Psoas muscle (tissue), 8 donors: ENCODE data around the gene SIRT3. TPM values are rescaled to one million over a fixed set of nuclear protein-coding genes. Genes with fewer than 3 reads are reported as not detected.
A peak's percentile ranks its signal among the peaks of the same experiment; 100 is the strongest.
"Not testable (repeated sequence)": the region's sequence is repeated elsewhere in the genome, so short reads cannot be mapped to it uniquely, and the experiment has no call there.

Experiments used
- ATAC-seq, 4 donors: fragments of 200-7000 bp; cut with Tn5 transposase; one replicate each; pipeline ENCODE4 v1.9.1; 2020; ENCODE audit warnings: moderate library complexity in 3 of 4, mild to moderate bottlenecking in 2 of 4
- DNase-seq, 2 donors: peaks; one replicate each; pipeline ENCODE4 v3.0.0-alpha.2; 2020
- H3K27ac ChIP-seq: fragments of 200-600 bp; one replicate; pipeline ENCODE4 v1.8.0; 2022
- H3K27me3 ChIP-seq, 3 donors: fragments of 200-600 bp in 1 of 3; one replicate each; pipeline versions ENCODE4 v1.6.1 to v1.8.0; 2013 to 2022; ENCODE audit warnings: low read length in 2 of 3, mild to moderate bottlenecking in 2 of 3, moderate library complexity in 1 of 3; ENCODE audit not compliant: insufficient read depth in 3 of 3
- H3K36me3 ChIP-seq, 2 donors: fragments of 200-600 bp in 1 of 2; one replicate each; pipeline versions ENCODE4 v1.6.1 to v1.8.0; 2013 to 2022; ENCODE audit warnings: low read depth in 1 of 2, mild to moderate bottlenecking in 1 of 2, moderate library complexity in 1 of 2; ENCODE audit not compliant: insufficient read depth in 1 of 2
- H3K4me1 ChIP-seq: fragments of 200-600 bp; one replicate; pipeline ENCODE4 v1.8.0; 2022
- H3K4me3 ChIP-seq: fragments of 200-600 bp; one replicate; pipeline ENCODE4 v1.8.0; 2022; ENCODE audit warnings: mild to moderate bottlenecking
- H3K9me3 ChIP-seq: fragments of 200-600 bp; one replicate; pipeline ENCODE4 v1.8.0; 2022
- WGBS, 3 donors: extraction: QIAGEN DNeasy Blood & Tissue Kit; methylation state at CpG; one replicate each; pipeline versions ENCODE4 v1.1.6 to v1.1.7; 2013; 5-methylcytosine and 5-hydroxymethylcytosine counted together
- intact Hi-C, 2 donors: fragments of 100-400 bp; cut with DNase I; formaldehyde crosslinking; loops; one replicate each; pipeline versions ENCODE4 v1.11.0 to v1.14.2; 2022
- polyA plus RNA-seq, 3 donors: library from polyadenylated mRNA; stranded (reverse); fragments of 200-250 nt; gene quantifications; one replicate each; pipeline ENCODE4 v1.2.3, GENCODE V29; 2013
- total RNA-seq, 4 donors: library from RNA; stranded (reverse); fragmentation: NEBNext Ultra II Directional in 2 of 4; extraction: Animal tissue kit (Norgen Biotek cat#: 25700) in 2 of 4; gene quantifications; one replicate each; pipeline versions ENCODE4 v1.2.1 to v1.2.4, GENCODE V29; 2021 to 2023
- TF ChIP-seq, protein P1 (sequence below): fragments of 200-600 bp; IDR thresholded peaks from one replicate; pipeline ENCODE4 v1.8.0; 2022; ENCODE audit warnings: antibody characterized with exemption
- donor health status: healthy with polysubstance abuse.
- donor health status: DM: no; HTN: no; CAD: no; lungs with moderate emphysema.
- donor health status: Bipolar disorder and iron deficiency.
- donor health status: healthy.
- donor health status: DM: yes; HTN: yes; CAD: no.
- donor health status: DM: no; HTN: no; CAD: no.
- donor health status: DM: no; HTN: no; CAD: no.
- donor health status: DM: yes; HTN: yes; CAD: no.

The SIRT3 gene
- total and polyA plus RNA-seq, 7 donors: 10.4 to 23.2 (median 15.0) TPM

DNA sequence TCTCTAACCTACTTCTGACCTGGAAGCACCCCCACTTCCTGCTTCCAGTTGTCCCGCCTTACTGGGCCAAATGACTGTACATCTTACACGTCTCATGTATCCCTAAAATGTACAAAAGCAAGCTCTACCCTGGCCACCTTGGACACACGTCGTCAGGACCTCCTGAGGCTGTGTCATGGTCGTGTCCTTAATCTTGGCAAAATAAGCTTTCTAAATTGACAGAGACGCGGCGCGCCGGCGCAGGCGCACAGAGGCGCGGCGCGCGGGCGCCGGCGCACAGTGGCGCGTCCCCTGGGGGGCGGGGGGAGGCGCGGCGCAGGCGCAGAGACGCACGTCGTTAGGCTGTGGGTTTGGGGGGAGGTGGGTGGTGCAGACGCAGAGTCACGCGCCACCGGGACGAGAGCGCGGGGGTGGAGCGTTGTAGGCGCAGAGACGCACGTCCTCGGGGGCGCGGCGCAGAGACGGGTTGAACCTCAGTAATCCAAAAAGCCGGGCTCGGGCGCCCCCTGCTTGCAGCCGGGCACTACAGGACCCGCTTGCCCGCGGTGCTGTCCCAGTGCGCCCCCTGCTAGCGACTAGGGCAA lies 46.9 kb downstream of the SIRT3 start:
- ATAC-seq: peak; percentile 39 to 57 (median 46)
- intact Hi-C loops: not testable (repeated sequence)

DNA sequence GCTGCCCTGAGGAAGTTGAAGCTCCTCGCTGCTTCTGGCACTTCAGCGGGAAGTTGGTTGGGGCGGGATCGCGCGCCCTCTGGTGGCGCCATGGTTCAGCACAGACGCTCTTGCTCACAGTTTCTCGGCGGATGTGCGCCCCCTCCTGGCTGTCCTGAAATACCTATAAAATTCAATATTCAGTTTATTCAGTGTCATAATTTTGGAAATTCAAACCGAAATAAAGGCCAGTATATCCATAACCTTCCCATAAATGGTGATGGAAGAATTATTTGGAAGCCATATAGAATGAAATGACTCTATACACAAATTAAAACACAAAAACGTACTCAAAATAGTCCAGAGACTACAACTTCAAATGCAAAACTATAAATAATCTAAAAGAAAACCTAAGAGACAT lies 55.9 kb downstream of the SIRT3 start:
- H3K9me3 ChIP-seq, H3K4me1 ChIP-seq, DNase-seq, H3K36me3 ChIP-seq, H3K27ac ChIP-seq, ATAC-seq, H3K4me3 ChIP-seq, intact Hi-C loops, H3K27me3 ChIP-seq: not testable (repeated sequence)
- 0% methylated on average over 1 of the region's 13 CpGs; no CpG with 5 or more reads in 1 of the 3 donors for WGBS, 3 donors
- TF ChIP-seq, protein P1, sequence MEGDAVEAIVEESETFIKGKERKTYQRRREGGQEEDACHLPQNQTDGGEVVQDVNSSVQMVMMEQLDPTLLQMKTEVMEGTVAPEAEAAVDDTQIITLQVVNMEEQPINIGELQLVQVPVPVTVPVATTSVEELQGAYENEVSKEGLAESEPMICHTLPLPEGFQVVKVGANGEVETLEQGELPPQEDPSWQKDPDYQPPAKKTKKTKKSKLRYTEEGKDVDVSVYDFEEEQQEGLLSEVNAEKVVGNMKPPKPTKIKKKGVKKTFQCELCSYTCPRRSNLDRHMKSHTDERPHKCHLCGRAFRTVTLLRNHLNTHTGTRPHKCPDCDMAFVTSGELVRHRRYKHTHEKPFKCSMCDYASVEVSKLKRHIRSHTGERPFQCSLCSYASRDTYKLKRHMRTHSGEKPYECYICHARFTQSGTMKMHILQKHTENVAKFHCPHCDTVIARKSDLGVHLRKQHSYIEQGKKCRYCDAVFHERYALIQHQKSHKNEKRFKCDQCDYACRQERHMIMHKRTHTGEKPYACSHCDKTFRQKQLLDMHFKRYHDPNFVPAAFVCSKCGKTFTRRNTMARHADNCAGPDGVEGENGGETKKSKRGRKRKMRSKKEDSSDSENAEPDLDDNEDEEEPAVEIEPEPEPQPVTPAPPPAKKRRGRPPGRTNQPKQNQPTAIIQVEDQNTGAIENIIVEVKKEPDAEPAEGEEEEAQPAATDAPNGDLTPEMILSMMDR: peak; percentile 35

More for the DNA sequence above, 46.9 kb downstream of the SIRT3 start:
- WGBS, 3 donors: 79 to 80% (median 79%) methylated on average over 34 to 40 of the region's 55 CpGs
- H3K36me3 ChIP-seq, H3K4me1 ChIP-seq, H3K9me3 ChIP-seq, H3K27ac ChIP-seq, H3K27me3 ChIP-seq, H3K4me3 ChIP-seq: not testable (repeated sequence)
- DNase-seq: peak in 1 of 2 donors; percentile 17

Other genes starting within 250 kb of the SIRT3 start
- gene SCGB1C1, start 43.3 kb downstream of the SIRT3 start, total RNA-seq: not detected
- gene SCGB1C1, start 43.3 kb downstream of the SIRT3 start, polyA plus RNA-seq: not detected
- gene BET1L, start 28.9 kb downstream of the SIRT3 start, total RNA-seq: 10 to 100 TPM; 11.8 to 27.7 (median 20.2) TPM
- 10 to 100 TPM; 12.1 to 19.9 (median 18.0) TPM for gene BET1L, start 28.9 kb downstream of the SIRT3 start, polyA plus RNA-seq
- gene RIC8A, start 28.6 kb downstream of the SIRT3 start, total RNA-seq: 10 to 100 TPM; 34.4 to 54.8 (median 37.9) TPM
- gene RIC8A, start 28.6 kb downstream of the SIRT3 start, polyA plus RNA-seq: 10 to 100 TPM; 30.2 to 66.9 (median 57.8) TPM
- 100 to 1,000 TPM; 108 to 190 (median 149) TPM for gene PSMD13, start 634 bp upstream of the SIRT3 start, total RNA-seq
- 100 to 1,000 TPM; 171 to 265 (median 258) TPM for gene PSMD13, start 634 bp upstream of the SIRT3 start, polyA plus RNA-seq
- under 1 TPM in 2 of 4 donors, not detected in 2; 0.10 to 0.17 TPM for gene NLRP6, start 42.1 kb upstream of the SIRT3 start, total RNA-seq
- under 1 TPM in 2 of 3 donors, not detected in 1; 0.03 to 0.04 TPM for gene NLRP6, start 42.1 kb upstream of the SIRT3 start, polyA plus RNA-seq
- 1 to 10 TPM; 2.9 to 5.1 (median 3.9) TPM for gene PGGHG, start 52.8 kb upstream of the SIRT3 start, total RNA-seq
- 1 to 10 TPM; 2.7 to 8.6 (median 4.0) TPM for gene PGGHG, start 52.8 kb upstream of the SIRT3 start, polyA plus RNA-seq
- gene IFITM5, start 63.2 kb upstream of the SIRT3 start, total RNA-seq: not detected
- not detected for gene IFITM5, start 63.2 kb upstream of the SIRT3 start, polyA plus RNA-seq
- gene IFITM2, start 71.5 kb upstream of the SIRT3 start, total RNA-seq: 100 to 1,000 TPM; 131 to 161 (median 136) TPM
- 100 to 1,000 TPM; 109 to 371 (median 181) TPM for gene IFITM2, start 71.5 kb upstream of the SIRT3 start, polyA plus RNA-seq
- gene IFITM1, start 77.7 kb upstream of the SIRT3 start, total RNA-seq: 100 to 1,000 TPM in 1 of 4 donors, 10 to 100 TPM in 3; 44.0 to 105 (median 71.3) TPM
- 100 to 1,000 TPM in 1 of 3 donors, 10 to 100 TPM in 2; 39.7 to 107 (median 69.7) TPM for gene IFITM1, start 77.7 kb upstream of the SIRT3 start, polyA plus RNA-seq
- gene IFITM3, start 84.5 kb upstream of the SIRT3 start, total RNA-seq: 100 to 1,000 TPM; 136 to 234 (median 202) TPM
- 100 to 1,000 TPM; 186 to 557 (median 260) TPM for gene IFITM3, start 84.5 kb upstream of the SIRT3 start, polyA plus RNA-seq
- gene B4GALNT4, start 133.2 kb upstream of the SIRT3 start, total RNA-seq: under 1 TPM in 3 of 4 donors, not detected in 1; 0.06 to 0.12 (median 0.06) TPM
- gene B4GALNT4, start 133.2 kb upstream of the SIRT3 start, polyA plus RNA-seq: under 1 TPM; 0.04 to 0.27 (median 0.05) TPM
- gene PKP3, start 157.9 kb upstream of the SIRT3 start, total RNA-seq: under 1 TPM in 3 of 4 donors, not detected in 1; 0.15 to 0.75 (median 0.25) TPM
- gene PKP3, start 157.9 kb upstream of the SIRT3 start, polyA plus RNA-seq: under 1 TPM in 2 of 3 donors, not detected in 1; 0.10 to 0.13 TPM
- 10 to 100 TPM in 3 of 4 donors, 1 to 10 TPM in 1; 9.9 to 15.9 (median 10.8) TPM for gene SIGIRR, start 178.7 kb upstream of the SIRT3 start, total RNA-seq
- gene SIGIRR, start 178.7 kb upstream of the SIRT3 start, polyA plus RNA-seq: 10 to 100 TPM; 19.2 to 28.1 (median 20.3) TPM
- gene ANO9, start 205.7 kb upstream of the SIRT3 start, total RNA-seq: under 1 TPM in 3 of 4 donors, not detected in 1; 0.09 to 0.59 (median 0.46) TPM
- under 1 TPM; 0.10 to 0.15 (median 0.10) TPM for gene ANO9, start 205.7 kb upstream of the SIRT3 start, polyA plus RNA-seq
- gene PTDSS2, start 213.9 kb upstream of the SIRT3 start, total RNA-seq: 10 to 100 TPM; 15.8 to 21.1 (median 20.3) TPM
- 10 to 100 TPM; 11.8 to 26.0 (median 15.4) TPM for gene PTDSS2, start 213.9 kb upstream of the SIRT3 start, polyA plus RNA-seq